Osteocyte (in vitro differentiated cells): ENCODE data around the gene SLBP. TPM values are rescaled to one million over a fixed set of nuclear protein-coding genes. Genes with fewer than 3 reads are reported as not detected.

Experiments used
- DNase-seq: peaks from one replicate; pipeline ENCODE4 v3.0.0; 2021; ENCODE audit warnings: mixed read lengths; ENCODE audit not compliant: unreplicated experiment; ENCODE audit errors: extremely low spot score
- H3K27ac Mint-ChIP-seq: one replicate; pipeline ENCODE4 v1.8.0; 2021; ENCODE audit warnings: mild to moderate bottlenecking, mixed read lengths; ENCODE audit not compliant: unreplicated experiment
- H3K27me3 Mint-ChIP-seq: one replicate; pipeline ENCODE4 v1.8.0; 2021; ENCODE audit warnings: mixed read lengths; ENCODE audit not compliant: unreplicated experiment
- H3K36me3 Mint-ChIP-seq: one replicate; pipeline ENCODE4 v1.8.0; 2021; ENCODE audit warnings: mixed read lengths; ENCODE audit not compliant: unreplicated experiment
- H3K4me1 Mint-ChIP-seq: one replicate; pipeline ENCODE4 v1.8.0; 2021; ENCODE audit warnings: mixed read lengths; ENCODE audit not compliant: unreplicated experiment
- H3K4me3 Mint-ChIP-seq: one replicate; pipeline ENCODE4 v1.8.0; 2021; ENCODE audit warnings: mild to moderate bottlenecking, moderate library complexity, mixed read lengths; ENCODE audit not compliant: unreplicated experiment
- H3K9me3 Mint-ChIP-seq: one replicate; pipeline ENCODE4 v1.8.0; 2021; ENCODE audit warnings: mixed read lengths; ENCODE audit not compliant: unreplicated experiment
- total RNA-seq: library from RNA; stranded (reverse); gene quantifications from 2 replicates; pipeline ENCODE4 v1.2.1, GENCODE V29; 2021
- TF ChIP-seq, protein P1 (sequence below): fragments of 200-600 bp; sonication (generic); IDR thresholded peaks from 2 replicates; pipeline ENCODE4 v1.5.0; 2021; ENCODE audit warnings: antibody characterized with exemption, mild to moderate bottlenecking, moderate library complexity

SLBP gene
- total RNA-seq, 1 donor from 2014 or later: 49.1 TPM

DNA sequence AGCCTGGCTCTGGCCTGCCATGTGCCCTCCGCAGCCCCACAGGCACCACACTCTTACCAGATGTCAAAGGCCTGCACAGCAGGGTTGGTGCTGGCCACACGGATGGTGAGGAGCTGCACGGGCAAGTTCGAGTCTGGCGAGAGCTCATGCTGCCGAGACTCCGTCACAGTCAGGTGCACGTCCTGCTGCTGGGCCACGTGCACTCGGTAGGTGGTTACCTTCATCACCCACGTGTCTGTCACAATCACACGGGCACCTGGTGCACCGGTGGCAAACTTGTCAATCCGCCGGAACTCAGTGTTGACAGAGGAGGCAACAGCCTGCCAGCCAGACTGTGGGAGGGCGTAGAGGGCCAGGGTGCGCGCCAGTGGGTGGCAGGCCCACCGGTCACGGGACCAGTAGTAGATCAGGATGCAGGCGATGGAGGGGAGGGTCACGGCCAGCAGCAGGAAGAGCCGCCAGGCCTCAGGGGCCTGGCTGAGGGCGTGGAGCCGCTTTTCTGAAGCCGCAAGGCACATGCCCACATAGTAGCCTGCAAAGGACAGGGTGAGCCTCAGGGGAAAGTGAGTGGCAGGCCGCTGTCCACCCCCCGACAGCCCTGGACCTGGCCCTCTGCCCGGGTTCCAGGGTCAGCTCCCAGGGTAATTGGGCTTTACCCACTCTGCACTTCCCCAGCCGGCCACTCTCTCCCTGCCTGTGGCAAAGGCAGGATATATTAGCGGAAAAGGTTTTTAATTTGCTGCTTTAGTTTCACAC is 6.2 kb upstream of the SLBP start:
- H3K27ac Mint-ChIP-seq: peak overlapping the region; percentile 53
- no peaks in the 10 kb centered on the region for H3K9me3 Mint-ChIP-seq
- no peak for DNase-seq
- H3K36me3 Mint-ChIP-seq: peaks cover 3% of the 10 kb centered on the region
- no peaks in the 10 kb centered on the region for H3K27me3 Mint-ChIP-seq
- peaks cover 36% of the 10 kb centered on the region for H3K4me1 Mint-ChIP-seq
- H3K4me3 Mint-ChIP-seq: peak overlapping the region; percentile 87
- TF ChIP-seq, protein P1, sequence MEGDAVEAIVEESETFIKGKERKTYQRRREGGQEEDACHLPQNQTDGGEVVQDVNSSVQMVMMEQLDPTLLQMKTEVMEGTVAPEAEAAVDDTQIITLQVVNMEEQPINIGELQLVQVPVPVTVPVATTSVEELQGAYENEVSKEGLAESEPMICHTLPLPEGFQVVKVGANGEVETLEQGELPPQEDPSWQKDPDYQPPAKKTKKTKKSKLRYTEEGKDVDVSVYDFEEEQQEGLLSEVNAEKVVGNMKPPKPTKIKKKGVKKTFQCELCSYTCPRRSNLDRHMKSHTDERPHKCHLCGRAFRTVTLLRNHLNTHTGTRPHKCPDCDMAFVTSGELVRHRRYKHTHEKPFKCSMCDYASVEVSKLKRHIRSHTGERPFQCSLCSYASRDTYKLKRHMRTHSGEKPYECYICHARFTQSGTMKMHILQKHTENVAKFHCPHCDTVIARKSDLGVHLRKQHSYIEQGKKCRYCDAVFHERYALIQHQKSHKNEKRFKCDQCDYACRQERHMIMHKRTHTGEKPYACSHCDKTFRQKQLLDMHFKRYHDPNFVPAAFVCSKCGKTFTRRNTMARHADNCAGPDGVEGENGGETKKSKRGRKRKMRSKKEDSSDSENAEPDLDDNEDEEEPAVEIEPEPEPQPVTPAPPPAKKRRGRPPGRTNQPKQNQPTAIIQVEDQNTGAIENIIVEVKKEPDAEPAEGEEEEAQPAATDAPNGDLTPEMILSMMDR: no peak

DNA sequence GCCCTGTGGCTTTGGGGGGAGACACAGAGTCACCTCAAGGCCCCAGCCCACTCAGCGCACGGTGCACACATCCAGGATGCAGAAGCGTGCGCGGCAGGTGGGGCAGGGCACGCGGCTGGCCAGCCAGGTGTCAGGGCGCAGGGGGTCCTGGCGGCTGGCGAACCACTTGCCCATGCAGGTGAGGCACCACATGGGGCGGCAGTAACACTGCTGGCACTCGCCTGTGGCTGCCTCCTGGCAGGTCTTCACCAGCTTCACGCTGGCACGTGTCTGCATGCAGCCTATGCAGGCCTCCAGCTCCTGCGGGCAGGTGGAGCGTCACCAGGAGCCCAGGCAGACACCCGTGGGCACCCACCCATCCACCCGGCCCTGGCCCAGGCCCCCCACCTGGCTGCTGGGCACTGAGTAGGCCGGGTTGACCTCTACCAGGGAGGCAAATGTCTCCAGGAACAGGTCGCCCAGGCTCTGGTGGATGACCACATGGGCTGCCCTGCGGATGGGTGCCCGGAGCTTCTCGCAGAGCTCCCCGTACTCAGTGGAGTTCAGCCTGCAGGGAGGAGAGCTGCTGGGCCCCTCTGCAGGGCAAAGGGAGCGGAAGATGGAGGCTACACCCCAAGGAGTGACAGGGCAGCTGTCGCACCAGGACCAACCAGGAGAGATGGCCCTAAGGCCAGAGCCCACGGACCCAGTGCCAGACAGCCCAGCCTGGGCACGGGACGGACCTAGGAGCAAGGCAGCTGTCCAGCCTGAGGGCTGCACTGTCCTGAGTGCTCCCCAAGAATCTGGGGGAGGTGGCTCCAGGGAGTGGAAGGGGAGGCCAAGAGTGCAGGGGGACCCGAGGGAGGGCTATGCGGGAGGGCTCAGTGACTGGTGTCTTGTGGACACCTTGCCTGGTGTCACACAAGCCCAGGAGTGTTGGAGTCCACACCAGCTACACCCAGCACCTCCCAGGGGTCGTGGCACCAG is 5.3 kb upstream of the SLBP start:
- Mint-ChIP-seq H3K4me3 (no peak overlapping the region), H3K4me1 (peaks cover 32% of the 10 kb centered on the region), H3K9me3 (no peaks in the 10 kb centered on the region), H3K27ac (no peak overlapping the region), H3K27me3 (no peaks in the 10 kb centered on the region), H3K36me3 (peaks cover 3% of the 10 kb centered on the region)
- no peak for DNase-seq
- TF ChIP-seq, protein P1: no peak

DNA sequence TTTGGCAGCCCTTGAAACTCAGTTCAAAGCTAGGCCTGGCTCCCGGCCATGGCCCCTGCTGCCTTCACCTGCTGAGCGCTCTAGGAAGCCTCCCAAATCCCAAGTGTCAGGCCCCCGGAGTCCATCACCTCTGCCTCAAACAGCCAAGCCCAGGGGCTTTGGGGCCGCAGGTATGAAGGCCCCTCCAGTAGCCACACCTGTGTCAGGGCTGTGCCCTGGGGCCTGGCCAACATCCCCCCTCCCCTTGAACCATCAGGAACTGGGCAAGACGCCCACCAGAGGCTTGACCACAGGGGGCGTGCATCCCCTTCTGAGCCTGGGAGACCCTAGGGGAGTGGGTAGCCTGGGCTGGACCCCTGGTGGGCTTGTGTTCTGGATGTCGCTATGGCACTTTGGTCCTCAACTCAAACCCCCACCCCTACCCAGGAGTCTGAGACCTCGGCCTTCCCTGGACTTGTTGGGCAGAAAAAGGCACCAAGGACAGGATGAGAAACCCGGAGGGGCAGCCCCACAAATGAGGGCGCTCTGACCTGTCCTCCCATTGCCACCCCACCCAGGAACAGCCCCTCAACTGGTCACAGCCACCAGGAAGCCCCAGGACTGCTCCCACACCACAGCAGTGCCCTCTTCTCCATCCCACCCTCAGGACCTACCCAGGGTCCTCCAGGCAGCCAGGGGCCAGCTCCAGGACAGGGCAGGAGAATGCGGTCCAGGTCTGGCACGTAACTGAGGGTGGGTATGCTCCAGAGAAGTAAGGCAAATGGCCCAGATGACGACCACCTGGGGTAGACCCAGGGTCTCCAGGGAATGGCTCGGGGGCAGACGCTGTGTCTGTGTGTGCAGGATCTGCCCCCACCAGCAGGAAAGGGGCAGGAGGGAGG is 4.2 kb upstream of the SLBP start:
- Mint-ChIP-seq H3K4me3 (no peak overlapping the region), H3K27ac (no peak overlapping the region), H3K4me1 (peaks cover 27% of the 10 kb centered on the region), H3K27me3 (no peaks in the 10 kb centered on the region), H3K9me3 (no peaks in the 10 kb centered on the region), H3K36me3 (peaks cover 3% of the 10 kb centered on the region)
- no peak for DNase-seq
- TF ChIP-seq, protein P1: no peak

DNA sequence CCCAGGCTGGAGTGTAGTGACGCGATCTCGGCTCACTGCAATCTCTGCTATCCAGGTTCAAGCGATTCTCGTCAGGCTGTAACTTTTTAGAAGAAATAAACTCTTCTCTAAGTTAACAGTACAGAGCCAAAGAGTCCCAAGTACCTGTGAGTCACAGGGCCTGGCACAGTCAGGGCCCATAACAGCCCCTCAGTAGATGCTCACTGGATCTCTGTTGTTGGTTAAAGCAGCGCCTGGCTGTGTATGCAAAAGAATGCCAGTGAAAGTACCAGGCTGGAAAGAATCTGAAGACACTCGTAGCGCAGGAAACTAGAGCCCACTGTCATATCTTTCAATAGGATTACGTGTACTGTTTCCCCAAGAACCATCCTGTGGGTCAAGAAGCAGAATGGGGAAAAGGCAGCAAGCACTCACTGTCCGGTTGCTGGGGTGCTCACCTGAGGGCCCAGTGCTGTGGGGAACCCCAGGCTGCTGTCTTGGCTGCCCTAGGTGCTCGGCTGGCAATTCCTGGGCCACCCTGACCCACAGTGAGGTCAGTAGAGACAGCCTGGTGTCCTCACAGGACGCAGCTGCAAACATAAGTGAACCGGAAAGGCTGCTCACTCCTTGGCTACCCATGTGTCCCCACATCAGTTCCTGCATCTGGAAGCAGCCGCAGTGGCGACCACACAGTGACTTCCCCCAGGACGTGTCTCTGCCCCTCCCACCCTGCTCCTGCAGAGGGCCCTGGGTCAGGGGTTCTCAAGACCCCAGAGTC is 3.1 kb upstream of the SLBP start:
- Mint-ChIP-seq H3K27me3 (no peaks in the 10 kb centered on the region), H3K4me1 (peaks cover 36% of the 10 kb centered on the region), H3K27ac (peak overlapping the region; percentile 52), H3K9me3 (no peaks in the 10 kb centered on the region), H3K36me3 (peaks cover 3% of the 10 kb centered on the region), H3K4me3 (no peak overlapping the region)
- TF ChIP-seq, protein P1: no peak
- DNase-seq: no peak
